Spleen (tissue), 11 donors: ENCODE data around the gene UBAC1. TPM values are rescaled to one million over a fixed set of nuclear protein-coding genes. Genes with fewer than 3 reads are reported as not detected.

ENCODE experiments used
- DNase-seq: peaks from one replicate; pipeline ENCODE4 v3.0.0-alpha.2; 2020
- H3K27ac ChIP-seq, 8 donors: fragments of 200-600 bp; sonication (generic) in 7 of 8; 1 replicate in 4 of 8; 2 replicates in 4 of 8; pipeline versions ENCODE4 v1.5.0 to v1.8.0; 2016 to 2021; ENCODE audit warnings: inconsistent platforms in 4 of 8, mild to moderate bottlenecking in 4 of 8, moderate library complexity in 1 of 8
- H3K27me3 ChIP-seq, 7 donors: fragments of 200-600 bp; sonication (generic) in 6 of 7; replicated peaks in 1 of 7; 1 replicate in 4 of 7; 2 replicates in 3 of 7; pipeline versions ENCODE4 v1.5.0 to v1.8.0; 2016 to 2021; ENCODE audit warnings: inconsistent platforms in 3 of 7, mild to moderate bottlenecking in 1 of 7
- H3K36me3 ChIP-seq, 6 donors: fragments of 200-600 bp; sonication (generic) in 5 of 6; 1 replicate in 4 of 6; 2 replicates in 2 of 6; pipeline versions ENCODE4 v1.5.0 to v1.8.0; 2016 to 2021; ENCODE audit warnings: inconsistent platforms in 2 of 6
- H3K4me1 ChIP-seq, 6 donors: fragments of 200-600 bp; sonication (generic) in 5 of 6; 1 replicate in 3 of 6; 2 replicates in 3 of 6; pipeline versions ENCODE4 v1.5.0 to v1.8.0; 2016 to 2021; ENCODE audit warnings: inconsistent platforms in 3 of 6
- H3K4me3 ChIP-seq, 8 donors: fragments of 200-600 bp; sonication (generic) in 7 of 8; 1 replicate in 4 of 8; 2 replicates in 4 of 8; pipeline versions ENCODE4 v1.5.0 to v1.8.0; 2016 to 2021; ENCODE audit warnings: inconsistent platforms in 4 of 8, mild to moderate bottlenecking in 4 of 8, moderate library complexity in 2 of 8
- H3K9me3 ChIP-seq, 8 donors: fragments of 200-600 bp; sonication (generic) in 7 of 8; 1 replicate in 4 of 8; 2 replicates in 4 of 8; pipeline versions ENCODE4 v1.5.0 to v1.8.0; 2016 to 2021; ENCODE audit warnings: inconsistent platforms in 4 of 8
- POLR2A ChIP-seq, 3 donors: fragments of 450-650 bp; IDR thresholded peaks; one replicate each; pipeline ENCODE4 v1.5.1; 2017; ENCODE audit warnings: antibody characterized with exemption in 3 of 3, mild to moderate bottlenecking in 1 of 3
- POLR2AphosphoS5 ChIP-seq, 3 donors: sonication (generic); formaldehyde crosslinking; IDR thresholded peaks; one replicate each; pipeline ENCODE4 v1.5.1; 2017; ENCODE audit warnings: antibody characterized with exemption in 3 of 3
- WGBS, 5 donors: extraction: QIAGEN DNeasy Blood & Tissue Kit in 3 of 5; methylation state at CpG; one replicate each; pipeline versions ENCODE4 v1.1.5 to v1.1.7; 2013 to 2018; 5-methylcytosine and 5-hydroxymethylcytosine counted together
- intact Hi-C: fragments of 100-400 bp; cut with DNase I; formaldehyde crosslinking; loops from one replicate; pipeline ENCODE4 v1.15.0; 2023; ENCODE audit warnings: low total_unique reads
- polyA plus RNA-seq, 3 donors: library from polyadenylated mRNA; stranded (reverse); fragments of 200-250 nt; gene quantifications; one replicate each; pipeline ENCODE4 v1.2.1, GENCODE V29; 2013
- total RNA-seq, 7 donors: library from RNA; depleted of rRNA in 3 of 7; stranded (reverse); fragments of >200 nt in 3 of 7; fragmentation: NEBNext Ultra II Directional in 4 of 7; extraction: Animal tissue kit (Norgen Biotek cat#: 25700) in 4 of 7; gene quantifications; one replicate each; pipeline versions ENCODE4 v1.1.0 to v1.2.1, GENCODE V29; 2016 to 2021
- TF ChIP-seq, protein P1 (sequence below), 11 experiments: fragments of 200-600 bp in 7 of 11; fragments of 450-650 bp in 4 of 11; sonication (generic) in 4 of 11; IDR thresholded peaks in 8 of 11; conservative IDR thresholded peaks in 3 of 11; 1 replicate in 7 of 11; 2 replicates in 4 of 11; pipeline versions ENCODE4 v1.4.0 to v1.8.0; 2016 to 2021; ENCODE audit warnings: antibody characterized with exemption in 11 of 11, inconsistent platforms in 4 of 11, mild to moderate bottlenecking in 1 of 11
- donor health status: healthy with polysubstance abuse.
- donor health status: DM: no; HTN: no; CAD: no; lungs with moderate emphysema.
- donor health status: DM: no; HTN: no; CAD: no.
- donor health status: Bipolar disorder and iron deficiency.
- donor health status: healthy.
- donor health status: DM: no; HTN: no; CAD: no.
- donor health status: DM: yes; HTN: yes; CAD: no.

The UBAC1 gene
- total and polyA plus RNA-seq, 10 donors, result 28.0 to 45.8 (median 34.5) TPM

GRCh38 chr9:135973277-135974219, 12.4 kb upstream of the UBAC1 start:
- peak; percentile 79 for DNase-seq
- Histone ChIP-seq H3K9me3 (no peaks in the 10 kb centered on the region), H3K4me3 (no peak overlapping the region), H3K27ac (no peak overlapping the region), H3K4me1 (peaks cover 4 to 30% (median 17%) of the 10 kb centered on the region in 6 donors), H3K36me3 (no peaks in the 10 kb centered on the region), H3K27me3 (peaks cover 0 to 15% (median 0%) of the 10 kb centered on the region in 7 donors)
- 38 to 49% (median 41%) methylated on average over 22 to 23 of the region's 23 CpGs for WGBS, 5 donors
- TF ChIP-seq POLR2A (IDR thresholded peaks at IDR 0.05), result no peak
- no peak for TF ChIP-seq POLR2AphosphoS5 (IDR thresholded peaks at IDR 0.05)
- TF ChIP-seq, protein P1, sequence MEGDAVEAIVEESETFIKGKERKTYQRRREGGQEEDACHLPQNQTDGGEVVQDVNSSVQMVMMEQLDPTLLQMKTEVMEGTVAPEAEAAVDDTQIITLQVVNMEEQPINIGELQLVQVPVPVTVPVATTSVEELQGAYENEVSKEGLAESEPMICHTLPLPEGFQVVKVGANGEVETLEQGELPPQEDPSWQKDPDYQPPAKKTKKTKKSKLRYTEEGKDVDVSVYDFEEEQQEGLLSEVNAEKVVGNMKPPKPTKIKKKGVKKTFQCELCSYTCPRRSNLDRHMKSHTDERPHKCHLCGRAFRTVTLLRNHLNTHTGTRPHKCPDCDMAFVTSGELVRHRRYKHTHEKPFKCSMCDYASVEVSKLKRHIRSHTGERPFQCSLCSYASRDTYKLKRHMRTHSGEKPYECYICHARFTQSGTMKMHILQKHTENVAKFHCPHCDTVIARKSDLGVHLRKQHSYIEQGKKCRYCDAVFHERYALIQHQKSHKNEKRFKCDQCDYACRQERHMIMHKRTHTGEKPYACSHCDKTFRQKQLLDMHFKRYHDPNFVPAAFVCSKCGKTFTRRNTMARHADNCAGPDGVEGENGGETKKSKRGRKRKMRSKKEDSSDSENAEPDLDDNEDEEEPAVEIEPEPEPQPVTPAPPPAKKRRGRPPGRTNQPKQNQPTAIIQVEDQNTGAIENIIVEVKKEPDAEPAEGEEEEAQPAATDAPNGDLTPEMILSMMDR (IDR thresholded peaks at IDR 0.05 in 8 of 11, conservative IDR thresholded peaks at IDR 0.05 in 3 of 11), result no peak
- intact Hi-C loops, result no loop called here

- Histone ChIP-seq H3K9me3 (no peaks in the 10 kb centered on the region), H3K4me3 (no peak overlapping the region), H3K27ac (no peak overlapping the region), H3K4me1 (peaks cover 11 to 45% (median 31%) of the 10 kb centered on the region in 6 donors), H3K36me3 (no peaks in the 10 kb centered on the region), H3K27me3 (peaks cover 0 to 12% (median 0%) of the 10 kb centered on the region in 7 donors)
- DNase-seq, result no peak
- intact Hi-C loops, result no loop called here
- no peak for TF ChIP-seq POLR2A (IDR thresholded peaks at IDR 0.05)
- TF ChIP-seq, protein P1 (IDR thresholded peaks at IDR 0.05 in 8 of 11, conservative IDR thresholded peaks at IDR 0.05 in 3 of 11), result no peak
- TF ChIP-seq POLR2AphosphoS5 (IDR thresholded peaks at IDR 0.05), result no peak
- WGBS, 5 donors, result 59 to 71% (median 68%) methylated on average over 12 to 13 of the region's 13 CpGs
These were observed 10.7 kb upstream of the UBAC1 start for GRCh38 chr9:135971892-135972291.

DNA sequence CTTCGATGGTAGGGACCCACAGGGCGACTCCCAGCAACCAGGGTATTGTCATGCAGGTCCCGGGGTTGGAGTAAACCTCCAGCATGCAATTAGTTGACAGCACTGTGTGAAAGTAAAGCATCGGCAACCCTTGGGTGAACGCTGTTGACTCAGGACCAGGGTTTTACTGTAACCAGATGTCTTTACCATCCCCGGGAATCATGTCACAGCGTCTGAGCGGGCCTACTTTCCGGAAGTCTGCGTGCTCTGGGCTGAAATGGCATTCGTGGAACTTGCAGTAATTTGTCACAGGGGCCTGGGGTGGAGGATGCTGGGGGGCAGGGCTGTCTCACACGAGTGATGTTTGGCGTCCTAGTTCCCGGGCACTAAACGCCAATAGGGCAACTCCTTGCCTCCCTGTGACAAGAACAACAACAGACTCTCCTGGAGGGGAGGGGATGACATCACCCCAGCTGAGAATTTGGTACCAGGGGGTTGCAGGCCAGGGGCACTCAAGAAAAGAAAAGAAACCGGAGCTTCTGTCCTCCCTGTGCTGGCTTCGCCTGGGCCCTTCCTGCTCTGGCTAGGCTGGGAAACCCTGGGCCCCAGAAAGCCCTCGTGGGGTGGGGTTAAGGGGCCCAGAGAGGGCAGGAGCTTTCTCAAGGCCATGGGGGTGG, 10.1 kb upstream of the UBAC1 start:
- Histone ChIP-seq H3K4me3 (no peak overlapping the region), H3K4me1 (peaks cover 11 to 49% (median 31%) of the 10 kb centered on the region in 6 donors), H3K27ac (no peak overlapping the region), H3K36me3 (no peaks in the 10 kb centered on the region), H3K9me3 (no peaks in the 10 kb centered on the region), H3K27me3 (peaks cover 0 to 15% (median 0%) of the 10 kb centered on the region in 7 donors)
- intact Hi-C loops, result no loop called here
- no peak for DNase-seq
- TF ChIP-seq, protein P1 (IDR thresholded peaks at IDR 0.05 in 8 of 11, conservative IDR thresholded peaks at IDR 0.05 in 3 of 11), result no peak
- TF ChIP-seq POLR2AphosphoS5 (IDR thresholded peaks at IDR 0.05), result no peak
- TF ChIP-seq POLR2A (IDR thresholded peaks at IDR 0.05), result no peak
- 70 to 83% (median 75%) methylated on average over 17 to 18 of the region's 18 CpGs for WGBS, 5 donors
